GM18498 (cell line): ENCODE results near the gene KHDC1L.
"Not testable (repeated sequence)": the region's sequence is repeated elsewhere in the genome, so short reads cannot be mapped to it uniquely, and the experiment has no call there.

Source experiments
- ATAC-seq: cut with Tn5 transposase; IDR thresholded peaks from one replicate; pipeline ENCODE4 v1.9.1; 2021; ENCODE audit warnings: mild to moderate bottlenecking, moderate library complexity; ENCODE audit not compliant: unreplicated experiment

Gene KHDC1L, protein sequence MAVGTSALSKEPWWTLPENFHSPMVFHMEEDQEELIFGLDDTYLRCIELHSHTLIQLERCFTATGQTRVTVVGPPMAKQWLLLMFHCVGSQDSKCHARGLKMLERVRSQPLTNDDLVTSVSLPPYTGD

GRCh38 chr6:73225396-73225795 is at the start of gene KHDC1L:
KHDC1L (minus strand) TSS chr6:73225496; CDS start chr6:73225408, 88 bp downstream.
- ATAC-seq: no peak

DNA sequence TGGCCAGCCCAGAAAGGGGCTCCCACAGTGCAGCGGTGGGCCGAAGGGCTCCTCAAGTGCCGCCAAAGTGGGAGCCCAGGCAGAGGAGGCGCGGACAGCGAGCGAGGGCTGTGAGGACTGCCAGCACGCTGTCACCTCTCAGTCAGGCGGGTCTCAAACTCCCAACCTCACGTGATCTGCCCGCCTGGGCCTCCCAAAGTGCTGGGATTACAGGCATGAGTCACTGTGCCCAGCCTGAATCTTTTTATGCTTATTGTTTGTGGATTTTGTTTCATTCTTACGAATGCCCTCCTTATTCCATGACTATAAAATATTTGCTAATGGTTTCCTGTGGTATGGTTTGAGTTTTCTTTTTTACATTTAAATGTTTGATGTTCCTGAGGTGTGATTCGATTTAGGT is 44.0 kb upstream of the KHDC1L start:
- ATAC-seq: not testable (repeated sequence)

- not testable (repeated sequence) for ATAC-seq
Measured at GRCh38 chr6:73268896-73269295, 43.6 kb upstream of the KHDC1L start.

DNA sequence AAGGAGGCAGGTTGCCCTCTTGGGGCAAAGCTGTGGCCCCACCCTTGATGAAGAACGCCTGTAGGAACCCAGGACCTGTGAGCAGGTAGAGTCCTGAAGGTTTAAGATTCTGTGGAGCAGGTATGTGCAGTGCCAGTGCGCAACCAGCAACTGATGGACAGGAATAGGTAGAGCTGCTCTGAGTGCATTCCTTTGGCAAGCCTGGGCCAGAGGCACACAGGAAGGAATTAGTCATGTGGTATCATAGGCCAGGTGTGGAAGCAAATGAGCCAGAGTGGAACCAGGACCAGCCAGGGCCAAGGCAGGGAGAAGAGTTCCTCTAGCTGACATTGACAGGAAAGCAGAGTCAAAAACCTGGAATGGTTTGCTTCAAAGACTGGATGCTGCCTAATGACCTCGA is 39.1 kb upstream of the KHDC1L start:
- ATAC-seq: no peak

DNA sequence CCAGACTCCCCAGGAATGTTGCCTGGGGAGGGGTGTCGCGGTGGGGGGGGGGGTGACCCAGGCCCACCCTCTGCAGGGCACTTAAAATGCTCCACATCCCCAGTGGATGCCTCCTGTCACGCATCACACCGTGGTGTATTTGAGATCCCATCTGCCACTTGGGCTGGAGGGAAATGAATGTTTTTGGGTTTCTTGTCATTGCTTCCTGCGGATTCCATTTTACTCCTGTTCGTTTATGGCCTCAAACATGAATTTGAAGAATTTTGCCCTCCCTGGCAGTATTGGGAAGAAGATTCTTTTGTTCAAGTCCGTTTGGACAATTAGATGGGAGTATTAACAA is 38.2 kb upstream of the KHDC1L start:
- no peak for ATAC-seq

- ATAC-seq: peak; percentile 97
Measured at GRCh38 chr6:73262671-73263569, 37.6 kb upstream of the KHDC1L start, which contains the start of gene KHDC1. KHDC1 (minus strand) TSS chr6:73263196; CDS start chr6:73242517, 20,679 bp downstream.

DNA sequence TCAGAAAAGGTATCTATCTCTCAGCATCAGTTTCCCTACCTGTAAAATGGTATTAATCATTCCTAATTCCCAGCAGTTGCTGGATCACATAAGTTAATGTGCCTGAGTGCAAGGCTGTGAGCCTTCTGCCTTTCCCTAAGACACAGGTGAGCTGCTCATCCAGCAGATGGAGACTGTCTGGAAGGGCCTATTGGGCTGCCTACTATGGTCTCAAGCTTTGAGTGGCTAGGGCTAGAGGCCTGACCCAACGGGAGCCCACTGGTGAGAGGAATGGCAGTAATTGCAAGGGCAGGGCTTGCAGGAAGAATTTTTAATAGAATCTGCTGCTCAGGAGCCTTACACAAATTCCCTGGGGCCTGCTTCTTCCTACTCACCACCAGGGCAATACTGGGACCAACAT is 33.4 kb upstream of the KHDC1L start:
- no peak for ATAC-seq

DNA sequence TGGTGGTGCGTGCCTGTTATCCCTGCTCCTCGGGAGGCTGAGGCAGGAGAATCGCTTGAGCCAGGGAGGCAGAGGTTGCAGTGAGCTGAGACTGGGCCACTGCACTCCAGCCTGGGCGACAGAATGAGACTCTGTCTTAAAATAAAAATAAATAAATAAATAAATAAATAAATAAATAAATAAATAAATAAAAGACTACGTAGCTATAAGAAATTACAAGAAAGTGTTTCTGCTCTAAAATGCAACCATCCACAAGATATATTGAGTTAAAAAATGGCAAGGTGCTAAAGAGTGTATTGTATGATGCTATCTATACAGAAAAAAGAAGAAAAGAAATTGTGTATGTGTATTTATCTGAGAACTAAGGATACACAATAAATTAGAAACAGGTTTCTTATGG is 29.0 kb upstream of the KHDC1L start:
- not testable (repeated sequence) for ATAC-seq

DNA sequence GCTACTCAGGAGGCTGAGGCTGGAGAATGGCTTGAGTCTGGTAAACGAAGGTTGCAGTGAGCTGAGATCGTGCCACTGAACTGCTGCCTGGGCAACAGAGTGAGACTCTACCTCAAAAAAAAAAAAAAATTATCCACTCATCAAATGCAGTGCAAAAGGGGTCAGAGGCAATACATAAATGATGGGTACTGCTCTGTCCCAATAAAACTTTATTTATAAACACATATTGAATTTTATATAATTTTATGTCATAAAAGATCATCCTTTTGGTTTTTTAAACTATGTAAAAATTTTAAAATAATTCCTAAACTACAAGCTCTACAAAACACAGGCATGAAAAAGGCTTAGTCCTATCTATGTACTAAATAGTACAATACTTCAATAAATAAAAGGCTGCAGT is 27.4 kb upstream of the KHDC1L start:
- ATAC-seq: no peak

GRCh38 chr6:73250016-73250415 is 24.7 kb upstream of the KHDC1L start:
- ATAC-seq: no peak

DNA sequence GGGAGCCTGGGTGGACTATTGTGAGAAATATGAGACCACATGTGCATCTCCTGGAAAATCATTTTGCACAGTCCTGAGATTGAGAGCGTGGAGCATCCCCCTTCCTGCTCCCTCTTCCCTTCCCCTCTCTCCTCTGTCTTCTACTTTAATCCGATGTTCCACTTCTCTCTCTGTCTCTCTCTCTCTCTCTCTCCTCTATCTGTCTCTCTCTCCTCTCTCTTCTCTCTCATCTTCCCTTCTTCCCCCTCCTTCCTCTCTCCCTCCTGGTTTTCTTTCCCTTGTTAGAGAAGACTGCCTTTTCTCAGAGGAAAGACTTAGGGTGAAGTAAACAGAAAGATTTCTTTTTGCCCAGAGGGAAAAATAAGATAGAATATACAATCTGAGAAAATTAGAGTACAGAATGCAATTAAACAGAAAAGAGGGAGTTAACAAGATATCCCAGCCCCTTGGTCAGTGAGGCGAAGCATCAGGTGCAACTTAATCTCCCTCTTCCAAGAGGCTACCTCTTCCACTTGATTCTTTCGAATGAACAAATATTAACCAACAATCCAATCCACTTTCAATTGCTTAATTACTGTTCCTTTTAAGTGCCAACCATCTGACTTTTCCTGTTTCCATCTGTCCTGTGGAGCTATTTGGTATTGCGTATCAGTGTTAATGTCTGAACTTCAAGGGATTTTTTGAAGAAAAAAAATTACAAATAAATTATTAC is 23.1 kb upstream of the KHDC1L start:
- ATAC-seq: no peak

GRCh38 chr6:73242001-73242400 is 16.7 kb upstream of the KHDC1L start:
- no peak for ATAC-seq

GRCh38 chr6:73240730-73241129 is 15.4 kb upstream of the KHDC1L start:
- ATAC-seq: no peak

DNA sequence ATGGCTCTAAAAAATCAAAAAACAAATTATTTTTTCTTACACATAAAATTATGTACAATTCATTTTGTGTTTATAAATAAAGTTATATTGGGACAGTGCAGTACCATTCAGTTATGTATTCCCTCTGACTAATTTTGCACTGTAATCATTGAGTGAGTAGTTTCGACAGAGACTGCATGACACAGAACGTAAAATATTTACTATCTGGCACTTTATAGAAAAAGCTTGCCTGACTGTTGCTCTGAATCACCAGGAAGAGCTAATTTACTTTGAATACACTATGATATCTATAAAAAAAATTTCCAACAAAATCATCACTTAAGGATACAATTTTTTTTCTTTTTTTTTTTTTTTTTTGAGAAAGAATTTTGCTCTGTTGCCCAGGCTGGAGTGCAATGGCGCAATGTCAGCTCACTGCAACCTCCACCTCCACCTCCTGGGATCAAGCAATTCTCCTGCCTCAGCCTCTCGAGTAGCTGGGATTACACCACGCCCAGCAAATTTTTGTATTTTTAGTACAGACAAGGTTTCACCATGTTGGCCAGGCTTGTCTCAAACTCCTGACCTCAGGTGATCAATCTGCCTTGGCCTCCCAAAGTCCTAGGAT is 11.0 kb upstream of the KHDC1L start:
- ATAC-seq: no peak

GRCh38 chr6:73234733-73235132 is 9.4 kb upstream of the KHDC1L start:
- no peak for ATAC-seq

- not testable (repeated sequence) for ATAC-seq
Measured at GRCh38 chr6:73233971-73234370, 8.7 kb upstream of the KHDC1L start.

- peak; percentile 40 for ATAC-seq
Measured at GRCh38 chr6:73233048-73233447, 7.8 kb upstream of the KHDC1L start.

GRCh38 chr6:73231986-73232391 is 6.7 kb upstream of the KHDC1L start:
- ATAC-seq: peak; percentile 72

DNA sequence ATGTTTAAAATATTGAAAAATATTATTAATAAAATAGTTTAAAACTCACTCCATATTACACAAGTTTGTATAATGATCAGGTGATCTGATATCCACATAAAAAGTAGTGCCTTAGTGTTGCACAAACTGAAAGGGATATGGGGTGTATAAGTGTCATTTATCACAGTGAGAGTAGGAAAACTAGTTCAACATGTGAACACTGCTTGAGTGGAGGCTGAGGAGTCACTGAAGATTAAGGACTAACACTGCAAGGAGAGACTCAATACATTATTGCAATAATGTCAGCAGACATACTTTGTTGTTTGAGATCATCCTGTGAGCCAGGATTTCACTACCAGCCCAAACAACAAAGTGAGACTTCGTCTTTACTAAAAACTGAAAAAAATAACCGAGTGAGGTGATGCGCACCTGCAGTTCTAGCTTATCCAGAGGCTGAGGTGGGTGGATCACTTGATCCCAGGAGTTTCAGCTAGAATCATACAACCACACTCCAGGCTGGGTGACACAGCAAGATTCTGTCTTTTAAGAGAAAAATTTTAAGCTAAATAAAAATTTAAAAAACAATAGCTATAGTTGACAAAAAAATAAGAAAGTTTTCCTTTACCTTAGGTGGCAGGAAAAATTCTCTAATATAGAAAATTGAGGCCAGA is 2.4 kb upstream of the KHDC1L start:
- ATAC-seq: no peak

DNA sequence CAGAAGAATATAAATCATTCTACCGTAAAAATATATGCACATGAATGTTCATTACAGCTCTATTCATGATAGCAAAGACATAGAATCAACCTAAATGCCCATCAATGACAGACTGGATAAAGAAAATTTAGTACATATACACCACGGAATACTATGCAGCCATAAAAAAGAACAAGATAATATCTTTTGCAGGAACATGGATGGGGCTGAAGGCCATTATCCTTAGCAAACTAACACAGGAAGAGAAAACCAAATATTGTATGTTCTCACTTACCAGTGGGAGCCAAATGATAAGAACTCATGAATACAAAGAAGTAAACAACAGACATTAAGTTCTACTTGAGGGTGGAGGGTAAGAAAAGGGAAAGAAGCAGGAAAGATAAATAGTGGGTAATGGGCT is 8.4 kb downstream of the KHDC1L start:
- ATAC-seq: no peak

- ATAC-seq: no peak
Measured at GRCh38 chr6:73209117-73209516, 16.2 kb downstream of the KHDC1L start.
